Cardiac septum (tissue), 1 donor: Measurements from ENCODE around the gene ZNF154. TPM values are rescaled to one million over a fixed set of nuclear protein-coding genes. Genes with fewer than 3 reads are reported as not detected.
A peak's percentile ranks its signal among the peaks of the same experiment; 100 is the strongest.
"Not testable (repeated sequence)": the region's sequence is repeated elsewhere in the genome, so short reads cannot be mapped to it uniquely, and the experiment has no call there.

Experiments
- DNase-seq: peaks from one replicate; pipeline ENCODE4 v3.0.0-alpha.2; 2020; ENCODE audit warnings: low spot score
- intact Hi-C: fragments of 100-400 bp; cut with DNase I; formaldehyde crosslinking; loops from one replicate; pipeline ENCODE4 v1.14.0; 2022
- long read RNA-seq: library from polyadenylated mRNA; unstranded; transcript quantifications from one replicate; pipeline ENCODE4 v2.0.0, GENCODE V29; 2021
- total RNA-seq: library from RNA; stranded (reverse); fragmentation: NEBNext Ultra II Directional; extraction: Animal tissue kit (Norgen Biotek cat#: 25700); gene quantifications from one replicate; pipeline ENCODE4 v1.2.1, GENCODE V29; 2021
- donor health status: DM: no; HTN: no; CAD: no.

ZNF154 gene
- 6.0 TPM for total RNA-seq
- long read RNA-seq, partial matches to known transcripts: 2 of 5 reads
- long read RNA-seq, other reads (novel, unspliced or antisense): 2 of 5 reads

GRCh38 chr19:57708641-57709361 is at the start of gene ZNF154:
ZNF154 (minus strand) TSS chr19:57709204; CDS start chr19:57708971, 233 bp downstream.
- intact Hi-C loops: no loop called here
- DNase-seq: peak; percentile 78

GRCh38 chr19:57757941-57758340 is 48.9 kb upstream of the ZNF154 start:
- intact Hi-C loops: no loop called here
- DNase-seq: no peak

- intact Hi-C loops: no loop called here
- no peak for DNase-seq
These were observed 46.0 kb upstream of the ZNF154 start for GRCh38 chr19:57755031-57755430.

GRCh38 chr19:57754091-57754673 is 45.2 kb upstream of the ZNF154 start:
- intact Hi-C loops: no loop called here

DNA sequence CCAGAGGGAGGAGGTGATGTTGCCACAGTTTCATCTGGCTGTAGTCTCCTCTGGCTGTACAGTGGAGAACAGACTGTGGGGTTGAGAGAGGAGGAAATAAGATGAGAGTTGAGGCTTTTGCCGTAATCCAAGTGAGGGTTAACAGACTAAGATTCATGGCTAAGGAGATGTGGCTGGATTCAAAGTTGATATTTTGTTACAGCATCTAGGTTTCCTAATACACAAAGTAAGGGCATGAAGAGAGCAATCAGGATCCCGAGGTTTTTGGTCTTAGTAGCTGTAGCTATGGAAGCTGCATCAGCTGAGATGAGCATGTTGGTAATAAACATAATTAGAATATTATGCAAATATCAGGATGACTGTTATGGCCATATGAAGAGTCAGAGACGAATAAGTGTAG is 39.0 kb upstream of the ZNF154 start:
- intact Hi-C loops: no loop called here
- DNase-seq: no peak

More at GRCh38 chr19:57754091-57754673, 45.2 kb upstream of the ZNF154 start:
- no peak for DNase-seq

DNA sequence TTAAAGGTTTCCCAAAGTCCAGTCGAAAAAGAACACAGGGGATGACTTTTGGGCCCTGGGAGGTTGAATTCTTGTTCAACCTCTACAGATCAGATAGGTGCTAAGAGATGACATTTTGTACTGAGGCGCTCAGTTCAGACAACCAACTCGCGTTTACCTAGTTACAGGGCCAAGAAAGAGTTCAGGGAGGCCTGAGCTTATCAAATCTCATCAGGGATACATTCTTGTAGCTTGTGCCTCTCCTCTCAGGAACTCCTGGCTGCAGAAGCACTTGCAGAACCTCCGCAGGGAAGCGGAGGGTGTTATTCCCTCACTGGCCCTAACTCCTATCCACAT is 38.4 kb upstream of the ZNF154 start:
- intact Hi-C loops: loop anchor here (2.0 kb wide), 2 partner anchors 21 to 67 kb away; partner anchors contain the start of genes ZNF552 and ZNF586

DNA sequence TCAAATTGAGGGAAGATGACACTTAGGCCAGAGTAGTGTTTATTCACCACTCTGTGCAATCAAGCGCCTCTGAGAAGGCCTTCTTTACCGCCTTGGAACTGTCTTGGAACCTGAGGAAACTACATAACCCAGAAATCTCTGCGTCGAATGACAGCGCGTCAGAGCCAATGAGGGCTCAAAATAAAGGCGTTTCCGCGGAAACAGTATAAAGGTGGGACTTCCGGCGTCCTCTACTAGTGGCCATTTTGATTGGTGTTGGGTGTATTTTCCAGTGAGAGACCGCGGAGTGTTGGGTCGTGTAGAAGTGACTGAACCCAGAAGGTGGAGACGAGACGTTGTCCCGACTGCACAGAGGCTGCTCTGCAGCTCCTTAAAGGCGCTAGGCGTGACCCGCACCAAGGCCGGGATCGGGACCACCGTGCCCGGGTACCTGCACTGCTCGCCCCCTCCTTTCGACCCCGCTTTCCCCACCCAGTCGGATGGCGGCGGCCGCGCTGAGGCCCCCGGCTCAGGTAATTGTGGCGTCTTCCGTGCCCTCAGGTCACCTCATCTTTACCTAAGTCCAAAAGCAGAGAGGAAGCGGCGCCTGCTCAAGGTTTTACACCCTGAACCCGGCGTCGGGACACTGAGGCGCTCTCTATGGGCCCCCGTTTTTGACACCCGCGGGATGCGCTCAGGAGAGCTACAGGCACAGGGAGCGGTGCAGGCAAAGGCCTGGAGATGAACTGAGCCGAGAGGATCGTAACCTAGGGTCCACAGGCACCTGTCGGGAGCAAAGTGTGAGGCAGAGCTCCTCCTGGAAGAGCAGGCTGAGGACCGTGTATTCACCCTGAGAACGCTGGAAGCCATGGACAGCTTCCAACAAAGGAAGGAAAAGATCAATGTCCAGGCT is 37.8 kb upstream of the ZNF154 start, which contains the start of gene ZNF776:
ZNF776 (plus strand) TSS at position 236 of the 892 bp plus-strand sequence; CDS start at position 480, 244 bp downstream.
- DNase-seq: peak; percentile 93
- intact Hi-C loops: loop anchor here (2.0 kb wide), 2 partner anchors 22 to 68 kb away; partner anchors contain the start of genes ZNF552 and ZNF586

More for the DNA sequence above, 38.4 kb upstream of the ZNF154 start:
- no peak for DNase-seq

GRCh38 chr19:57738770-57739169 is 29.8 kb upstream of the ZNF154 start:
- intact Hi-C loops: loop anchor here (10.0 kb wide), 1 partner anchor 416 kb away; the partner anchor contains the start of gene ZNF329
- DNase-seq: not testable (repeated sequence)

GRCh38 chr19:57738320-57738719 is 29.3 kb upstream of the ZNF154 start:
- peak; percentile 88 for DNase-seq
- intact Hi-C loops: loop anchor here (10.0 kb wide), 1 partner anchor 416 kb away; the partner anchor contains the start of gene ZNF329

GRCh38 chr19:57720878-57721277 is 11.9 kb upstream of the ZNF154 start:
- DNase-seq: no peak
- intact Hi-C loops: no loop called here

DNA sequence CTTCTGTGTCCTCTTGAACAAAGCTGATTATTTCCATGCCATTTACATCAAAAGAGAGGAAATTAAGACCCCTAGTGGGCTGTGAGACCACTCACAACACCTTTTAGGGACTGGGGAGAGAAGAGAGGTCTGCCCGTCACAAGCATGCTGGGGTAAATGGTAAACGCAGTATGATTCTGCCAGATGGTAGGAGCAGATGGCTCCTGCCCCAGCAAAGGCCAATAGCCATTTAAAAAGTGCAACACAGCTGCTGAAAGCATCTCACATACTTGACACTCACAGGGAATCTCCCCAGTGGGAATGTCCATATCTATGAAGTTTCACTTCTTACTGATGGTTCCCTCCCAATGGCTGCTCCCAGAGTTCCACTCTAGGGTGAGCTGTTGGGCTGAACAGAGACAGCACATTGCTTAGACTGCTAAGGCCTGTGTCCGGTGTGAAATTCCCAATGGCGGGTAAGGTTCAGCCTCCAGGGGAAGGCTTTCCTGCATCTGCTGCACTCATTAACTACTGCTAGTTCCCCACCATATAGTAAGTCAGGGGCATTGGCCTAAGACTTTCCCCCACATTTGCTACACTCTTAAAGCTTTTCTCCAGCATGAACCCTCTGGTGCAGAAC is 11.0 kb upstream of the ZNF154 start:
- no peak for DNase-seq
- intact Hi-C loops: no loop called here

DNA sequence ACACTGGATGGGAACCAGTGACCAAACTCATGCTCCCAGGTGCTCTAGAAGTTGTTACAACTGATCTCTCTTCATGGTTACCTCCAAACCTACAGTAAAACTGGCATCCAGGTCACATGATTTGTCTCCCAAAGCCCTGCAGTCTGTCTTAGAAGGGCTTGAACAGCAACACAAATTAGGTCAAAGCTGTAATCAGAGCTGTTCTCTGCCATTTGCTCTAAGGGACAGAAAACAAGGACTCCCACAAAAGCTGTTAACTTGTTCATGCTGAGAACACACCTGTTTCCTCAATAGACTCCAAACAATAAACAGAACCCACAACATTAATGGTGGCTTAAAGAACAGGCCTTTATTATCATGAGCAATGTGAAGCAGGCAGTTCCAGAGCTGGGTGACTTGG is 10.4 kb upstream of the ZNF154 start:
- intact Hi-C loops: no loop called here
- DNase-seq: no peak

DNA sequence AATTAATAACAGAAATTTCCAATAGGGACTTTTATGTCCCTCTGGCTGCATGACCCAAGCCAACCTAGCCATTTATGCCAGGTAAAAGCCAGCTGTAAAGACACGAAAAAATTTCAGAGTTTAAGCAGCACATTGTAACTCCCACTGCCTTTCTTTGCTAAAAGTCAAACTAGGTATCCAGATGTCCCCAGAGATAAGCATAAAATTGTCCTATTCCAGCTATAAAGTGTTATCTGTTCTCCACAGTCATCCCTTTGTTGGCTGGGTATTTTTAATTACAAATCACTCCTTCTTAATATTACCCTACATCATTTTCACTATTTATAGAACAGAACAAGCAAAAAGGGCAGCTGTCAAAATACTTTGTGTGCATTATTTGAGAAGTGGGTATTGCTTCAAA is 3.2 kb upstream of the ZNF154 start:
- intact Hi-C loops: no loop called here
- no peak for DNase-seq

DNA sequence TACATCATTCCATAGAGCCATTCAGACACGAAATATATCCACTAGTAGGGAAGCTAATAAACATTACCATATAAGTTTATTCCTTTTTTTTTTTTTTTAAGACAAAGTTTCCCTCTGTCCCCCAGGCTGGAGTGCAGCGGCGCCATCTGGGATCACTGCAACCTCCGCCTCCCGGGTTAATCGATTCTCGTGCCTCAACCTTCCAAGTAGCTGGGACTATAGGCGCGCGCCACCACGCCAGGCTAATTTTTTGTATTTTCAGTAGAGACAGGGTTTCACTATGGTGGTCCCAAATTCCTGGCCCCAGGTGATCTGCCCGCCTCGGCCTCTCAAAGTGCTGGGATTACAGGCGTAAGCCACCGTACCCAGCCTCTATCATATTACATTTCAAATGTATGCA is 612 bp upstream of the ZNF154 start:
- no peak for DNase-seq
- intact Hi-C loops: no loop called here

GRCh38 chr19:57706346-57706745 is 2.7 kb downstream of the ZNF154 start:
- intact Hi-C loops: no loop called here
- no peak for DNase-seq

DNA sequence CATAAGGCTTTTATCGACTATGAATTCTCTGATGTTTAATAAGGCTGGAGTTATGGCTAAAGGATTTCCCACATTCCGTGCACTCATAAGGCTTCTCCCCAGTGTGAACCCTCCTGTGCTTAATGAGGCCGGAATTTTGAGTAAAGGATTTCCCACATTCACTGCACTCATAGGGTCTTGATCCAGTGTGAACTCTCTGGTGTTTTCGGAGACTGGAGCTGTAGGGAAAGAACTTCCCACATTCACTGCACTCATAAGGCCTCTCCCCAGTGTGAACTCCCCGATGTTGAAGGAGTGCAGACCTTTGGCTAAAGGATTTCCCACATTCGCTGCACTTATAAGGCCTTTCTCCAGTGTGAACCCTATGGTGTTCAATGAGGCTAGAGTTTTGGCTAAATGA is 7.4 kb downstream of the ZNF154 start:
- intact Hi-C loops: no loop called here
- DNase-seq: no peak

GRCh38 chr19:57689750-57690149 is 19.3 kb downstream of the ZNF154 start:
- DNase-seq: no peak
- intact Hi-C loops: no loop called here

DNA sequence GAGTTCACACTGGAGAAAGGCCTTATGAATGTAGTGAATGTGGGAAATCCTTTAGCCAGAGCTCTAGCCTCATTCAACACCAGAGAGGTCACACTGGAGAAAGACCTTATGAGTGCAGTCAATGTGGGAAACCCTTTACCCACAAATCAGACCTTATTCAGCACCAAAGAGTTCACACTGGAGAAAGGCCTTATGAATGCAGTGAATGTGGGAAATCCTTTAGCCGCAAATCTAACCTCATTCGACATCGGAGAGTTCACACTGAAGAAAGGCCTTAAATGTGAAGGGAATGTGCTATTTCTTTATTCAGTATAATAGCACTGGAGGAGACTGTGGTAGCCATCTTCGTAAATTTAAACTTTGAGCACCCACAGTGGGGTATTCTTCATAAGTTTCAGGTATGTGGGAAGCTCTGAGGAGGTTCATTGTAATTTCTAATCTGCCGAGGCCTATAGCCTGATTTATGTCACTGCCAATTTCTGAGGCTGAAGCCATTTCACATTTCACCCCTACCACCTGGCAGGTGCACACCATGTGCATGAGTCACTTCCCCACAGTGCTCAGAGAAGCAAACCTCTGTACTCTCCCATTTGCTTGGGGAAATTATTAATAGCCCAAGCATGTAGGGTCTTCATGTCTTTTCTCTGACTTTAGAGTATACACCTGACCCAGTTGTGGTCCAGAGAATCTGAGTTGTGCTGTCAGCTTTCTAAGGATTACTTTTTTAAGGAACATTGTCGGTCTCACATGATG is 20.8 kb downstream of the ZNF154 start:
- no peak for DNase-seq
- intact Hi-C loops: no loop called here
